8988T (cell line): ENCODE results near the gene MED26.
"Not testable (repeated sequence)": the region's sequence is repeated elsewhere in the genome, so short reads cannot be mapped to it uniquely, and the experiment has no call there.

Experiments
- DNase-seq: peaks from one replicate; pipeline ENCODE4 v3.0.0; 2011

Gene MED26, protein sequence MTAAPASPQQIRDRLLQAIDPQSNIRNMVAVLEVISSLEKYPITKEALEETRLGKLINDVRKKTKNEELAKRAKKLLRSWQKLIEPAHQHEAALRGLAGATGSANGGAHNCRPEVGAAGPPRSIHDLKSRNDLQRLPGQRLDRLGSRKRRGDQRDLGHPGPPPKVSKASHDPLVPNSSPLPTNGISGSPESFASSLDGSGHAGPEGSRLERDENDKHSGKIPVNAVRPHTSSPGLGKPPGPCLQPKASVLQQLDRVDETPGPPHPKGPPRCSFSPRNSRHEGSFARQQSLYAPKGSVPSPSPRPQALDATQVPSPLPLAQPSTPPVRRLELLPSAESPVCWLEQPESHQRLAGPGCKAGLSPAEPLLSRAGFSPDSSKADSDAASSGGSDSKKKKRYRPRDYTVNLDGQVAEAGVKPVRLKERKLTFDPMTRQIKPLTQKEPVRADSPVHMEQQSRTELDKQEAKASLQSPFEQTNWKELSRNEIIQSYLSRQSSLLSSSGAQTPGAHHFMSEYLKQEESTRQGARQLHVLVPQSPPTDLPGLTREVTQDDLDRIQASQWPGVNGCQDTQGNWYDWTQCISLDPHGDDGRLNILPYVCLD

GRCh38 chr19:16628183-16628983, at the start of gene MED26:
Gene MED26, minus strand, starts transcription at chr19:16628204. Its CDS starts 261 bp downstream, at chr19:16627943.
- peak; percentile 93 for DNase-seq

GRCh38 chr19:16677055-16677454, 49.1 kb upstream of the MED26 start:
- DNase-seq: no peak

DNA sequence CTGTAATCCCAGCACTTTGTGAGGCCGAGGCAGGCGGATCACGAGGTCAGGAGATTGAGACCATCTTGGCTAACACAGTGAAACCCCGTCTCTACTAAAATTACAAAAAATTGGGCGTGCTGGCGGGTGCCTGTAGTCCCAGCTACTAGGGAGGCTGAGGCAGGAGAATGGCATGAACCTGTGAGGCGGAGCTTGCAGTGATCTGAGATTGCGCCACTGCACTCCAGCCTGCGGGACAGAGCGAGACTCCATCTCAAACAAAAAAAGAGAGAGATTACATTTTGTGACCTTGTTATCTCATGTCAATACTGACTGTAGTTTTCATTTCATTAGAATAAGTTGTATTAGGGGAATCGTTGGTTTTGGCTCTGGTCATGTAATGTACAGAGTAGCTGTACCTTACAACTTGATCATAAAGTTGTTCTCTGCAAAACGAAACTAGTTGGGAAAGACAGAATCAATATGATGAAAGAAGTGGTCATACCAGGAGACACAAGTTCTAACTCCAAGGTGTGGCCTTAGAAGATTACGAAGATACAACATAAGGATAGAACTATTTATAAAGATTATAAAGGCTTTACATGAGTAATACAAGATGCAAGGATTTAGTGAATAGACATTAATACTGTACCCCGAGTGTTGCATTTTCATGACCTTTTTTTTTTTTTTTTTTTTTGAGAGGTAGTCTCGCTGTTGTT, 48.2 kb upstream of the MED26 start:
- DNase-seq: no peak

DNA sequence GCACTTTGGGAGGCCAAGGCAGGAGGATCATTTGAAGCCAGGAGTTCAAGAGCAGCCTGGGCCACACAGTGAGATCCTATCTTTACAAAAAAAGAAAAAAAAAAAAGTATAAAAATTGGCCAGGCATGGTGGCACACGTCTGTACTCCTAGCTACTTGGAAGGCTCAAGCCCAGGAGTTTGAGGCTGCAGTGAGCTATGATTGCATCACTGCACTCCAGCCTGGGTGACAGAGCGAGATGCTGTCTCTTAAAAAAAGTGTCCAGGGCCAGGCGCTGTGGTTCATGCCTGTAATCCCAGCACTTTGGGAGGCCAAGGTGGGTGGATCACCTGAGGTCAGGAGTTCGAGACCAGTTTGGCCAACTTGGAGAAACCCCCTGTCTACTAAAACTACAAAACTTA, 45.8 kb upstream of the MED26 start:
- DNase-seq: not testable (repeated sequence)

GRCh38 chr19:16673231-16673630, 45.2 kb upstream of the MED26 start:
- DNase-seq: no peak

DNA sequence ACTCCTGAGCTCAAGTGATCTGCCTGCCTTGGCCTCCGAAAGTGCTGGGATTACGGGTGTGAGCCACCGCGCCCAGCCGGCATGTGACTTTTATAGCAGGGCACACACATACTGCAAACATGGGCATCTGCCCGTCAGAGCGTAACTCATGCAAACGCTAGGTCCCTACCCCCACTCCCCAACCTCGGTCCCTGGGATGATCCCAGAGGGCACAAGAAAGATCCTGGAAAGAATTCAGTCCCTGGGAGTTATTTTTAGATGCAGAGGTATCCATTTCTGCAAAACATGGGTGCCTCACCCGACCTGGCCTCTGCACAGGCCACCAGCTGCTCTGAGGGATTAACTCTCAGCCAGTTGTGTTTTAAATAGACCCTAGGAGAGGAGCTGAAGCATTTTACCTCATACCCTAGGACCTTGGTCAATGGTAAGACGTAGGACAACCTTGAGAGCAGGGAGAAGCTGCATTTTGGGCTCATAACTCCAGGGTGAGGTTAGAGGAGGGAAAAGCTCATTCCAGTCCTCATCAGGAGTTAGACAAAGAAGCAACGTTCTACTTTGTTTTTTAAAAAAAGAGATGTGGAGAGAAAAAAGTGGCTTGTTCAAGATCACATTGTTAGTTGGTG, 43.8 kb upstream of the MED26 start:
- DNase-seq: no peak

- no peak for DNase-seq
Observed at GRCh38 chr19:16670291-16670690, 42.3 kb upstream of the MED26 start.

GRCh38 chr19:16668702-16669101, 40.7 kb upstream of the MED26 start:
- DNase-seq: not testable (repeated sequence)

DNA sequence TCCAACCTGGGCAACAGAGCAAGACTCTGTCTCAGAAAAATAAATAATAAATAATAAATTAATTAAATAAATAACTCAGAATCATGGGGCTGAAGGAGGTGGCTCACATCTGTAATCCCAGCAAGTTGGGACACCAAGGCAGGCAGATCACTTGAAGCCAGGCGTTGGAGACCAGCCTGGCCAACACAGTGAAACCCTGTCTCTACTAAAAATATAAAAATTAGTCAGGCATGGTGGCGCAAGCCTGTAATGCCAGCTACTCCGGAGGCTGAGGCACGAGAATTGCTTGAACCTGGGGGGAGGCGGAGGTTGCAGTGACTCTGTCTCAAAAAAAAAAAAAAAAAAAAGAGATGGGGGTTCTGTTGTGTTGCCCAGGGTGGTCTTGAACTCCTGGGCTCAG, 40.2 kb upstream of the MED26 start:
- DNase-seq: no peak

- no peak for DNase-seq
Observed at GRCh38 chr19:16661480-16662034, 33.6 kb upstream of the MED26 start.

- peak; percentile 54 for DNase-seq
Observed at GRCh38 chr19:16660763-16661479, 32.9 kb upstream of the MED26 start, which contains the start of gene TMEM38A. Gene TMEM38A, plus strand, starts transcription at chr19:16661139. Its CDS starts 79 bp downstream, at chr19:16661218.

DNA sequence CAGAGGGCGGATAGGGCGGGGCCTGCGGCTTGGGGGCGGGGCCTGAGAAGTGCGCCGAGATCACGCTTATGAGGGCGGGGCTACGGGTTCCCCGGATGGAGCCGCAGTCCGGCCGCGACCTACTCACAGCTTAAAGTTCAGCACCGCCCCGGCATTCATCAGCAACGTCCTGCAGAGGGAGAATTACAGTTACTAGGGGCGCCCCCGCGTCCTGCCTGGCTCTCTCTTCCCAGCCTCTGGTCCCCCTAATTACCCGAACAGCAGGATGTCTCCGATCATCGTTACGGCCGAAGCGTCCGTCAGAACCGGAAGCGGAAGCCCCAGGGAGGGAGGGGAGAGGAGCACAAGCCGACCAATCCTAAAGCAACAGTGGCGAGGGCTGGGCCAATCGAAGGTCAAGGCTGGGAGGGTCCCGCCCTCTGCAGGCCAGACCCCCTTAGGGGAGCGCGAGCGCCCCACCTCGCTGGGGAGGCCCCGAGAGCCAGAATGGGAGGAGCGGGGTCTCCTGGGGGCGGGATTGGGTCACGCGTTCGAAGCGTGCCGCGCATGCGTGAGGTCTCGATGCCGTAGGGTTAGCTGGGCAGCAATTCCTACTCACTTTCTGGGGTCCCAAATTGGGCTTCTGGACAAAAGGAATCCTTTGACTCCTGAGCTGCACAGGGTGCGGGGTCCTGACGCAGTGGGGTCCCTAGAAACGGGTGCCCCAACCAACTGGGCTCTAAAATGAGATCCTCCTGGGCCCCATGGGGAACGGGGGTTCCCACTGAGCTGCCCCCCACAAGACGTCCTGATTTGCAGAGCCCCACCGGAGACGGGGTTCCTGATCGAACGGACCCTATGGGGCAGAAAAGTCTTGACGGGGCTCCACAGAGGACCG, 32.1 kb upstream of the MED26 start, which contains the start of gene SMIM7:
Gene SMIM7 (minus strand): TSS at position 313 of the 877 bp plus-strand sequence. CDS start 34 bp downstream, at position 279.
- peak; percentile 94 for DNase-seq

GRCh38 chr19:16659464-16659831, 31.4 kb upstream of the MED26 start:
- no peak for DNase-seq

GRCh38 chr19:16657384-16657783, 29.4 kb upstream of the MED26 start:
- DNase-seq: no peak

DNA sequence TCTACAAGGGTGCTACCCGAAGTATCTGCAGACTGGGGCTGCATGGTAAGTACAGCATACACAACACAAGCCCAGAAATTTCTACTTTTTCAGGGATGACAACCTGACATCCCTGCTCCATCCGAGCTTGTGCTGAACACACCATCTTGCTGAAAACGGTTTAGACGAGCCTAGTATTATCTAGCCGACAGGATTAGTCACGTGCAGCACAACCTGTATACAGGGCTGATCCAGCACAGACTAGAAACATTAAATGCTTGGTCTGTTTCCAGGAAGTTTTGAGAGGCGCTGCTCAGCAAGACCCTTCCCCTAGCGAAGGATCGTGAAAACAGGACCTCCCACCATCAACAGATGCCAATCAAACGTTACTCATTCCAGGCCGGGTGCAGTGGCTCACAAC, 27.7 kb upstream of the MED26 start:
- no peak for DNase-seq

DNA sequence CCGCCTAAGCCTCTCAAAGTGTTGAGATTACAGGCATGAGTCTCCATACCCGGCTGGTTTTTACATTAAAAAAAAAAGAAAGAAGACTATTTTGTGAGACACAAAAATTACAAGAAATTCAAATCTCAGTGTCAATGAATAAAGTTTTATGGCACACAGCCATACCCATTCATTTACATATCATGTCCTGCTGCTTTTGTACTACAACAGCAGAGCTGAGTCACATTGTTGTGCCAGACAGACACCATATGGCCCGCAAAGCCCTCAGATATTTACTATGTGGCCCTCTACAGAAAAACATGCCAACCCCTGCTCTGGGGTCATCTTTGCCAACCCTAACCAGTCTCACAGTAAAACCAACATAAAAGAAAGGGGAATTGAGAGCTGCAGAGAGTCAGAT, 26.6 kb upstream of the MED26 start:
- no peak for DNase-seq

GRCh38 chr19:16654140-16654539, 26.1 kb upstream of the MED26 start:
- peak; percentile 38 for DNase-seq

DNA sequence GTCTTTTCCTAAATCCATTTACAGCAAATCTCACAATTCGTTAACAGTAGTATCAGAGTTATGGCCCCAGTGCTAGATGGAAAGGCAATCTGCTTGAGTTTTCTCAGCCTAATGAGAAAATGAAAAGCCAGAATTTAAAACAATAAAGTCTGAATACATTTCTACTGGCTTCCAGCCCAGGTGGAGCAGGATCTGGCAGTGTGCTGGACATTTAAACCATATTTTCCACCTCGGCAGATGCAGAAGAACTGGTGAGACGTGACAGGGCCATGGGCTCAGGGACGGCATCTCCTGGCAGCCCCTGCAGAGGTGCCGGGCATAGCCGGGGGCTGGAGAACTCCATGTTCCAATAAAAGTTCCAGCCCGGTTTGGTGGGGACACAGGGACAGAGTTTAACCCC, 24.9 kb upstream of the MED26 start:
- DNase-seq: no peak

DNA sequence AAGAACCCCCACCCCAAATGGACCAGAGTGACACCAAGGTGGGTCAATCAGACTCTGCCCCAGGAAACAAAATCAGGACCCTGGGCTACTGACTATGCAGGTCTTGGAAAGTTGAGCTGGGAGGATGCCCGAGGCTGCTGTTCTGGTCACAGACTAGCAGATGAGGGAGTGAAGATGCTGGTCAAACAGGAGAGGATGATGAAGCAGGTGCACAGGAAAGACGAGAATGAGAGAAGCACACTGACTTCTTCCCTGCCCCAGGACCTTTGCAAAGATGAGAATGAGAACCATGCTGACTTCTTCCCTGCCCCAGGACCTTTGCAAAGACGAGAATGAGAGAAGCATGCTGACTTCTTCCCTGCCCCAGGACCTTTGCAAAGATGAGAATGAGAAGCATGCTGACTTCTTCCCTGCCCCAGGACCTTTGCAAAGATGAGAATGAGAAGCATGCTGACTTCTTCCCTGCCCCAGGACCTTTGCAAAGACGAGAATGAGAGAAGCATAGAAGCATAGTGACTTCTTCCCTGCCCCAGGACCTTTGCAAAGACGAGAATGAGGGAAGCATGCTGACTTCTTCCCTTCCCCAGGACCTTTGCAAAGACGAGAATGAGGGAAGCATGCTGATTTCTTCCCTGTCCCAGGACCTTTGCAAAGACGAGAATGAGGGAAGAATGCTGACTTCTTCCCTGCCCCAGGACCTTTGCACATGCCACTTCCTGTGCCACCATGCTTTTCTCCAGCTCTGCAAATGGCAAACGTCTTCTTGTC, 23.6 kb upstream of the MED26 start:
- not testable (repeated sequence) for DNase-seq
